ENCODE data around the gene SIPA1.

Gene SIPA1

GRCh38 chr11:65637794-65638419, at the start of gene SIPA1:
SIPA1 (plus strand) TSS chr11:65638101; CDS start chr11:65640922, 2,821 bp downstream.
- H3K4me3 ChIP-seq (ENCODE audit: low read depth, low read length): peak within 1 kb of the TSS; percentile 70
- DNase-seq (ENCODE audit: low read depth): peak; percentile 58

- no peak overlapping the region for H3K4me3 ChIP-seq (ENCODE audit: low read depth, low read length)
These were observed 49.5 kb upstream of the SIPA1 start for GRCh38 chr11:65588199-65589054.

GRCh38 chr11:65589444-65590239, 48.3 kb upstream of the SIPA1 start:
- DNase-seq (ENCODE audit: low read depth): no peak
- no peak overlapping the region for H3K4me3 ChIP-seq (ENCODE audit: low read depth, low read length)

More at GRCh38 chr11:65588199-65589054, 49.5 kb upstream of the SIPA1 start:
- no peak for DNase-seq (ENCODE audit: low read depth)

GRCh38 chr11:65590240-65590738, 47.6 kb upstream of the SIPA1 start:
- no peak overlapping the region for H3K4me3 ChIP-seq (ENCODE audit: low read depth, low read length)
- no peak for DNase-seq (ENCODE audit: low read depth)

GRCh38 chr11:65591939-65592857, 45.7 kb upstream of the SIPA1 start:
- no peak for DNase-seq (ENCODE audit: low read depth)
- H3K4me3 ChIP-seq (ENCODE audit: low read depth, low read length): no peak overlapping the region

GRCh38 chr11:65592858-65593517, 44.9 kb upstream of the SIPA1 start:
- DNase-seq (ENCODE audit: low read depth): no peak
- H3K4me3 ChIP-seq (ENCODE audit: low read depth, low read length): no peak overlapping the region

- DNase-seq (ENCODE audit: low read depth): no peak
- H3K4me3 ChIP-seq (ENCODE audit: low read depth, low read length): no peak overlapping the region
These were observed 44.1 kb upstream of the SIPA1 start for GRCh38 chr11:65593518-65594414.

GRCh38 chr11:65595131-65595530, 42.8 kb upstream of the SIPA1 start:
- H3K4me3 ChIP-seq (ENCODE audit: low read depth, low read length): no peak overlapping the region
- no peak for DNase-seq (ENCODE audit: low read depth)

- no peak for DNase-seq (ENCODE audit: low read depth)
- no peak within 1 kb of the TSS for H3K4me3 ChIP-seq (ENCODE audit: low read depth, low read length)
These were observed 42.2 kb upstream of the SIPA1 start, which contains the start of gene KCNK7 for GRCh38 chr11:65595543-65596281. KCNK7 (minus strand) TSS chr11:65595800; CDS start chr11:65595772, 28 bp downstream.

GRCh38 chr11:65596520-65596919, 41.4 kb upstream of the SIPA1 start:
- H3K4me3 ChIP-seq (ENCODE audit: low read depth, low read length): no peak overlapping the region

GRCh38 chr11:65598258-65598699, 39.6 kb upstream of the SIPA1 start:
- DNase-seq (ENCODE audit: low read depth): no peak
- no peak overlapping the region for H3K4me3 ChIP-seq (ENCODE audit: low read depth, low read length)

More at GRCh38 chr11:65596520-65596919, 41.4 kb upstream of the SIPA1 start:
- no peak for DNase-seq (ENCODE audit: low read depth)

- no peak for DNase-seq (ENCODE audit: low read depth)
- H3K4me3 ChIP-seq (ENCODE audit: low read depth, low read length): no peak overlapping the region
These were observed 38.5 kb upstream of the SIPA1 start for GRCh38 chr11:65599216-65599954.

GRCh38 chr11:65599955-65600246, 38.0 kb upstream of the SIPA1 start:
- DNase-seq (ENCODE audit: low read depth): no peak
- H3K4me3 ChIP-seq (ENCODE audit: low read depth, low read length): no peak overlapping the region

GRCh38 chr11:65604258-65604657, 33.6 kb upstream of the SIPA1 start:
- DNase-seq (ENCODE audit: low read depth): no peak
- H3K4me3 ChIP-seq (ENCODE audit: low read depth, low read length): no peak overlapping the region

- peak overlapping the region; percentile 35 for H3K4me3 ChIP-seq (ENCODE audit: low read depth, low read length)
- DNase-seq (ENCODE audit: low read depth): peak; percentile 84
These were observed 30.9 kb upstream of the SIPA1 start for GRCh38 chr11:65606876-65607613.
